Measurements from ENCODE around the gene ZNF497. TPM values are rescaled to one million over a fixed set of nuclear protein-coding genes. Genes with fewer than 3 reads are reported as not detected.
A peak's percentile ranks its signal among the peaks of the same experiment; 100 is the strongest.

The ZNF497 gene
- total and polyA plus RNA-seq, 9 of the 15 experiments (the other 6 are each of a cell fraction or from before 2014, with no cell fraction given): 0.06 to 0.98 (median 0.44) TPM; not detected in 1

DNA sequence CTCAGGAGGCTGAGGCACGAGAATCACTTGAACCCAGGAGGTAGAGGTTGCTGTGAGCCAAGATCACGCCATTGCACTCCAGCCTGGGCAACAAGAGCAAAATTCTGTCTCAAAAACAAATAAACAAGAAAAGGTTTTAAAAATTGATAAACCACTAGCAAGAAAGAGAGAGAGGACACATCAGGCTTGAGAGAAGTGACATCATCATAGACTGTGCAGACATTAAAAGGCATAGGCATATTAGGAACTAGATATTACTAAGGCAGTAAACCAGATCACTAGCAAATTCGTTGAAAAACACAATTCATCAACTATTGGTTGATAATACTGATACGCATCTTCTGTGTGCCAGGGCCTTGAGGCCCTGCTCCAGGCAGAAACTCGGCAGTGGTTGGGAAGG is 17.0 kb downstream of the ZNF497 start:
- no peak overlapping the region for H3K4me2 ChIP-seq (ENCODE audit: insufficient read depth, low read length)
- DNase-seq (ENCODE audit: extremely low read depth in 1 of 4, low spot score in 3 of 4): no peak
- BruUV-seq (replicated peaks): no TSS peak
- ATAC-seq: no peak
- H3K27ac ChIP-seq (ENCODE audit: extremely low read depth, low read depth, low read length): no peak overlapping the region
- peaks cover 5% of the 10 kb centered on the region; the same call in 2 of the 3 replicates for H3K36me3 ChIP-seq (ENCODE audit: control insufficient read depth, insufficient read depth, low read length)
- TF ChIP-seq, protein P1, sequence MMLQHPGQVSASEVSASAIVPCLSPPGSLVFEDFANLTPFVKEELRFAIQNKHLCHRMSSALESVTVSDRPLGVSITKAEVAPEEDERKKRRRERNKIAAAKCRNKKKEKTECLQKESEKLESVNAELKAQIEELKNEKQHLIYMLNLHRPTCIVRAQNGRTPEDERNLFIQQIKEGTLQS (IDR thresholded peaks at IDR 0.05): peak; percentile 53
- TF ChIP-seq, protein P1 (CRISPR knock-in tag; conservative IDR thresholded peaks at IDR 0.05): no peak
- TF ChIP-seq, protein P2, sequence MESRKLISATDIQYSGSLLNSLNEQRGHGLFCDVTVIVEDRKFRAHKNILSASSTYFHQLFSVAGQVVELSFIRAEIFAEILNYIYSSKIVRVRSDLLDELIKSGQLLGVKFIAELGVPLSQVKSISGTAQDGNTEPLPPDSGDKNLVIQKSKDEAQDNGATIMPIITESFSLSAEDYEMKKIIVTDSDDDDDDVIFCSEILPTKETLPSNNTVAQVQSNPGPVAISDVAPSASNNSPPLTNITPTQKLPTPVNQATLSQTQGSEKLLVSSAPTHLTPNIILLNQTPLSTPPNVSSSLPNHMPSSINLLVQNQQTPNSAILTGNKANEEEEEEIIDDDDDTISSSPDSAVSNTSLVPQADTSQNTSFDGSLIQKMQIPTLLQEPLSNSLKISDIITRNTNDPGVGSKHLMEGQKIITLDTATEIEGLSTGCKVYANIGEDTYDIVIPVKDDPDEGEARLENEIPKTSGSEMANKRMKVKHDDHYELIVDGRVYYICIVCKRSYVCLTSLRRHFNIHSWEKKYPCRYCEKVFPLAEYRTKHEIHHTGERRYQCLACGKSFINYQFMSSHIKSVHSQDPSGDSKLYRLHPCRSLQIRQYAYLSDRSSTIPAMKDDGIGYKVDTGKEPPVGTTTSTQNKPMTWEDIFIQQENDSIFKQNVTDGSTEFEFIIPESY (CRISPR knock-in tag; IDR thresholded peaks at IDR 0.05): no peak
- H3K4me1 ChIP-seq (replicated peaks in 1 of 2; ENCODE audit: control insufficient read depth in 2 of 2, insufficient read depth in 2 of 2, low read length in 2 of 2): peaks cover 5 to 12% of the 10 kb centered on the region in 2 experiments; a peak in 4 of 5 replicates
- no peaks in the 10 kb centered on the region for H3K9me3 ChIP-seq (replicated peaks; ENCODE audit: control insufficient read depth, insufficient read depth, low read depth, low read length)
- no peaks in the 10 kb centered on the region for H3K27me3 ChIP-seq (ENCODE audit: control insufficient read depth in 2 of 2, insufficient read depth in 2 of 2, low read length in 2 of 2)
- H3K9me1 ChIP-seq (ENCODE audit: control insufficient read depth, insufficient read depth, low read length): no peaks in the 10 kb centered on the region
- intact Hi-C loops (cut with micrococcal nuclease) (no loop called here), in situ Hi-C loops (cut with MboI) (no loop called here)
- no peak overlapping the region for H3K4me3 ChIP-seq
- no peak for FAIRE-seq
- POLR2A ChIA-PET: interaction anchor here (0.6 to 2.9 kb wide), 4 partner anchors 11 to 82 kb away, joined by 3 to 11 read pairs (median 3); no protein-coding TSS in a partner anchor
- 44% methylated on average over 5 of the region's 5 CpGs for WGBS (ENCODE audit: insufficient coverage, low coverage, missing lambda C conversion rate)
- CTCF ChIA-PET (ENCODE audit: low intra/inter-chr PET ratio): no interaction called here
- no peaks in the 10 kb centered on the region for H3K79me2 ChIP-seq (ENCODE audit: control insufficient read depth, insufficient read depth, low read length)
- no peak overlapping the region for H2AFZ ChIP-seq (ENCODE audit: low read depth, low read length)
- H3K9ac ChIP-seq (ENCODE audit: insufficient read depth in 1 of 2, low read depth in 2 of 2, low read length in 2 of 2): no peak overlapping the region
- H4K20me1 ChIP-seq (replicated peaks; ENCODE audit: control insufficient read depth, insufficient read depth, low read length): no peaks in the 10 kb centered on the region

Data from K562 (cell line).